OCI-LY3 (cell line): Measurements from ENCODE around the gene ELMO2.

Experiments used
- H2AFZ ChIP-seq: fragments of 200-600, 300-600 bp; shearing (Covaris generic); 2 replicates; pipeline ENCODE4 v1.6.0; 2014; ENCODE audit warnings: antibody characterized with exemption, low read depth, low read length
- H3K27ac ChIP-seq: fragments of 200-600, 300-600 bp; sonication (generic); 2 replicates; pipeline ENCODE4 v1.5.1; 2014; ENCODE audit warnings: mild to moderate bottlenecking, low read length, moderate library complexity, mixed read lengths
- H3K27me3 ChIP-seq: fragments of 200-600, 300-600 bp; sonication (generic); 2 replicates; pipeline ENCODE4 v1.6.1; 2014; ENCODE audit warnings: low read depth, low read length, mixed read lengths
- H3K36me3 ChIP-seq: fragments of 200-600, 300-600 bp; sonication (generic); replicated peaks from 2 replicates; pipeline ENCODE3; 2014; ENCODE audit warnings: low read depth, low read length, mixed read lengths
- H3K4me1 ChIP-seq: fragments of 300-600, 200-600 bp; sonication (generic); 2 replicates; pipeline ENCODE4 v1.6.1; 2014; ENCODE audit warnings: low read length, mixed read lengths
- H3K4me2 ChIP-seq: fragments of 200-600, 300-600 bp; sonication (generic); 2 replicates; pipeline ENCODE4 v1.6.1; 2014; ENCODE audit warnings: low read length, mixed read lengths
- H3K4me3 ChIP-seq: fragments of 300-600, 200-600 bp; sonication (generic); 2 replicates; pipeline ENCODE4 v1.5.1; 2014; ENCODE audit warnings: antibody characterized with exemption, mild to moderate bottlenecking, low read length, moderate library complexity
- H3K79me2 ChIP-seq: fragments of 300-600, 200-600 bp; shearing (Covaris generic); 2 replicates; pipeline ENCODE4 v1.6.1; 2014; ENCODE audit warnings: mild to moderate bottlenecking, low read length, mixed read lengths
- H3K9ac ChIP-seq: fragments of 300-600, 200-600 bp; shearing (Covaris generic); 2 replicates; pipeline ENCODE4 v1.6.0; 2014; ENCODE audit warnings: mild to moderate bottlenecking, low read length, moderate library complexity
- H3K9me3 ChIP-seq: fragments of 200-600, 300-600 bp; shearing (Covaris generic); 2 replicates; pipeline ENCODE4 v1.6.1; 2014; ENCODE audit warnings: low read length, mixed read lengths; ENCODE audit not compliant: insufficient read depth
- H4K20me1 ChIP-seq: fragments of 200-600, 300-600 bp; sonication (generic); 2 replicates; pipeline ENCODE4 v1.6.1; 2016; ENCODE audit warnings: low read length, mixed read lengths; ENCODE audit not compliant: insufficient read depth
- CTCF ChIP-seq: fragments of 200-600, 300-600 bp; sonication (generic); IDR thresholded peaks from 2 replicates; pipeline ENCODE4 v1.5.1; 2014; ENCODE audit warnings: antibody characterized with exemption, low read length, low read depth
- EZH2phosphoT487 ChIP-seq: fragments of 200-600 bp; shearing (Covaris generic); IDR thresholded peaks from 2 replicates; pipeline ENCODE4 v1.6.1; 2018; ENCODE audit warnings: antibody characterized with exemption, mixed run types, low read depth

The ELMO2 gene

GRCh38 chr20:46406200-46406985 is at the start of gene ELMO2:
TSS of gene ELMO2 (minus strand) at chr20:46406615. CDS start at chr20:46394482, 12,133 bp downstream.
- H2AFZ ChIP-seq, result peak within 1 kb of the TSS; percentile 84
- H4K20me1 ChIP-seq, result peaks cover 10% of the 10 kb centered on the region; the same call in 1 of the 2 replicates
- peaks cover 11% of the 10 kb centered on the region for H3K79me2 ChIP-seq
- H3K4me2 ChIP-seq, result peak within 1 kb of the TSS; percentile 79
- no peaks in the 10 kb centered on the region for H3K36me3 ChIP-seq
- H3K27ac ChIP-seq, result 0 out of 2 replicates have a peak within 1 kb of the TSS, but pooled peaks have one; percentile 5
- peaks cover 12% of the 10 kb centered on the region for H3K27me3 ChIP-seq
- TF ChIP-seq CTCF (no peak), EZH2phosphoT487 (no peak)
- peaks cover 17% of the 10 kb centered on the region for H3K4me1 ChIP-seq
- H3K4me3 ChIP-seq, result peak within 1 kb of the TSS; percentile 79
- peak within 1 kb of the TSS; percentile 69 for H3K9ac ChIP-seq
- H3K9me3 ChIP-seq, result no peaks in the 10 kb centered on the region

DNA sequence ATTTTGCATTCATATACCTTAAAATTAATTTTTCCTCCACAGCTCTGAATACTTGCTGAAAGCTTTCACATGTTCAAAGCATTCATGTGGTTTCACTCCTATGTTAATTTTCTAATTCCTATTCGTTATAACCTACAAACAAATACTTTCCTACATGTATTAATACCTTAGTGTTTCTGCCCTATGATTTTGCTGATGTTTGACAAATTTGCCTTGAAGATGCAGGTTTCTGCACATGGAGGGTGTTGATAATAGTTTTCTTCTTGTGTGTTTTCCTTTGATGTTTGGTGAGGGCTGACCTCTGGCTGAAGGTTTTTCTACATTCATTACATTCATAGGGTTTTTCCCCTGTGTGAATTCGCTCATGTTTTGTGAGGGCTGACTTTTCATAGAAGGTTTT is 49.3 kb upstream of the ELMO2 start:
- no peak for TF ChIP-seq EZH2phosphoT487
- no peak for TF ChIP-seq CTCF
- Histone ChIP-seq H3K36me3 (no peaks in the 10 kb centered on the region), H3K79me2 (no peaks in the 10 kb centered on the region), H3K9me3 (peaks cover 16% of the 10 kb centered on the region), H3K4me3 (no peak overlapping the region), H3K4me2 (no peak overlapping the region), H3K27me3 (peaks cover 18% of the 10 kb centered on the region; the same call in 1 of the 2 replicates), H3K9ac (no peak overlapping the region), H3K4me1 (no peaks in the 10 kb centered on the region), H3K27ac (no peak overlapping the region), H2AFZ (no peak overlapping the region), H4K20me1 (no peaks in the 10 kb centered on the region)

DNA sequence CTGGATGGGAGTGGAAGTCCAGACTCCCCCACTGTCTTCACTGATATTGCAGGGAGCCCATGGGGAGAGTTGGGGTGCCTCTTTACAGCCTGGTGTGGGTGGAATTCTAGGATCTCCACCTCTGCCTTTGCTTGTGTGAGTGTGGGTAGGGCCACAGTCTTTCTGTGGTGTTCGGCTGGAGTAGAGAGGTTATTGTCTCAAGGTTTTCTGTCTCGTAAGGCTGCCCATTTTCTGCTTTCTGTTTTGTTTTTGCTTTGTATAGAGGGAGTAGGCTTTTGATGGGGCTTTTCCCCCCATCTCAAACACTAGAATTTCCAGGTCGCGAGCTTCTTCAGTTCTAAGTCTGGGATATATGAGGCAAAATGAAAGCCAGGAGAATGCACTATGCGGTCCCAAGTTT is 40.4 kb upstream of the ELMO2 start:
- no peak for TF ChIP-seq EZH2phosphoT487
- TF ChIP-seq CTCF, result no peak
- Histone ChIP-seq H3K79me2 (no peaks in the 10 kb centered on the region), H4K20me1 (no peaks in the 10 kb centered on the region), H2AFZ (no peak overlapping the region), H3K36me3 (no peaks in the 10 kb centered on the region), H3K4me1 (no peaks in the 10 kb centered on the region), H3K9ac (no peak overlapping the region), H3K9me3 (no peaks in the 10 kb centered on the region), H3K27me3 (peaks cover 63% of the 10 kb centered on the region), H3K4me3 (no peak overlapping the region), H3K27ac (no peak overlapping the region), H3K4me2 (no peak overlapping the region)

GRCh38 chr20:46439837-46440236 is 33.4 kb upstream of the ELMO2 start:
- Histone ChIP-seq H3K9ac (no peak overlapping the region), H3K27ac (no peak overlapping the region), H3K79me2 (no peaks in the 10 kb centered on the region), H4K20me1 (no peaks in the 10 kb centered on the region), H2AFZ (no peak overlapping the region), H3K27me3 (peaks cover 40% of the 10 kb centered on the region), H3K9me3 (no peaks in the 10 kb centered on the region), H3K4me2 (no peak overlapping the region), H3K36me3 (no peaks in the 10 kb centered on the region), H3K4me3 (no peak overlapping the region), H3K4me1 (no peaks in the 10 kb centered on the region)
- TF ChIP-seq EZH2phosphoT487, result no peak
- TF ChIP-seq CTCF, result no peak
